ENCODE measurements around the gene CRADD. TPM values are rescaled to one million over a fixed set of nuclear protein-coding genes. Genes with fewer than 3 reads are reported as not detected.

The CRADD gene
- total and polyA plus RNA-seq, 2 donors (not counting 3 experiments of a cell fraction or from before 2014, with no cell fraction given): 11.7 to 14.5 TPM

- Histone ChIP-seq H3K9ac (replicated peaks; ENCODE audit: extremely low read depth, insufficient read depth, low read length) (no peak overlapping the region), H3K9me1 (replicated peaks; ENCODE audit: control insufficient read depth, extremely low read depth, insufficient read depth, low read length) (no peaks in the 10 kb centered on the region), H4K20me1 (replicated peaks; ENCODE audit: control insufficient read depth, extremely low read depth, insufficient read depth, low read length) (no peaks in the 10 kb centered on the region), H3K36me3 (ENCODE audit: control insufficient read depth in 2 of 2, extremely low read depth in 1 of 2, insufficient read depth in 2 of 2, low read length in 2 of 2) (no peaks in the 10 kb centered on the region), H2AFZ (ENCODE audit: low read depth, low read length) (no peak overlapping the region), H3K4me1 (ENCODE audit: control insufficient read depth, extremely low read depth, insufficient read depth, low read length) (no peaks in the 10 kb centered on the region), H3K27ac (ENCODE audit: insufficient read depth, low read depth, low read length) (no peak overlapping the region), H3K9me3 (replicated peaks; ENCODE audit: control insufficient read depth, insufficient read depth, low read length) (no peaks in the 10 kb centered on the region), H3K4me3 (replicated peaks in 1 of 3; ENCODE audit: insufficient read depth in 1 of 3, low read depth in 1 of 3, low read length in 3 of 3) (no peak overlapping the region), H3K4me2 (ENCODE audit: insufficient read depth, low read length) (no peak overlapping the region), H3K79me2 (ENCODE audit: control insufficient read depth, insufficient read depth, low read length) (no peaks in the 10 kb centered on the region), H3K27me3 (ENCODE audit: control insufficient read depth in 2 of 2, insufficient read depth in 2 of 2, low read length in 2 of 2) (no peaks in the 10 kb centered on the region)
- no peak for DNase-seq (ENCODE audit: low read depth, low spot score)
- dilution Hi-C loops (cut with MboI; ENCODE audit: extremely low pct_ligation_motif_present, low sequenced_read_pairs) (no loop called here), intact Hi-C loops (cut with micrococcal nuclease) (no loop called here)
- no peak for FAIRE-seq
- ChIA-PET CTCF (interaction anchor here (0.8 to 2.4 kb wide), 7 partner anchors 9 to 343 kb away, joined by 3 to 15 read pairs (median 5); no protein-coding TSS in a partner anchor), POLR2A (no interaction called here)
- no TSS peak for BruUV-seq (replicated peaks)
- TF ChIP-seq POLR2A (IDR thresholded peaks at IDR 0.05; ENCODE audit: low read depth, low read length): no peak
- no peak for TF ChIP-seq GATA2 (IDR thresholded peaks at IDR 0.05; ENCODE audit: insufficient read depth, insufficient read length, low read depth, low read length)
- no peak for TF ChIP-seq MYC (IDR thresholded peaks at IDR 0.05; ENCODE audit: low read depth, low read length)
- no peak for TF ChIP-seq MAX (IDR thresholded peaks at IDR 0.05; ENCODE audit: insufficient read depth, insufficient read length)
- no peak for TF ChIP-seq POLR2AphosphoS5 (IDR thresholded peaks at IDR 0.05; ENCODE audit: insufficient read depth, low read depth, low read length)
- no peak for TF ChIP-seq CTCF (IDR thresholded peaks at IDR 0.05; ENCODE audit: extremely low read depth in 1 of 2, insufficient read depth in 1 of 2, low read depth in 1 of 2, low read length in 2 of 2)
- TF ChIP-seq EZH2 (IDR thresholded peaks at IDR 0.05; ENCODE audit: borderline replicate concordance, low read depth, low read length, severe bottlenecking): no peak
- TF ChIP-seq FOS (IDR thresholded peaks at IDR 0.05; ENCODE audit: borderline replicate concordance, insufficient read depth, low read length): no peak
- TF ChIP-seq JUN (IDR thresholded peaks at IDR 0.05; ENCODE audit: borderline replicate concordance, insufficient read depth, insufficient read length, low read depth): no peak
Measured at GRCh38 chr12:93758801-93759373, 81.7 kb downstream of the CRADD start.
